Suprapubic skin (tissue), 4 donors: ENCODE data around the gene PPM1M. TPM values are rescaled to one million over a fixed set of nuclear protein-coding genes. Genes with fewer than 3 reads are reported as not detected.

Experiments used
- DNase-seq, 2 donors: peaks; one replicate each; pipeline ENCODE4 v3.0.0-alpha.2; 2019; ENCODE audit warnings: low spot score in 2 of 2
- H3K27ac ChIP-seq: fragments of 200-600 bp; sonication (generic); one replicate; pipeline ENCODE4 v1.5.1; 2019
- H3K27me3 ChIP-seq: fragments of 200-600 bp; sonication (generic); one replicate; pipeline ENCODE4 v1.5.1; 2019
- H3K36me3 ChIP-seq: fragments of 200-600 bp; sonication (generic); one replicate; pipeline ENCODE4 v1.5.1; 2019
- H3K4me1 ChIP-seq: fragments of 200-600 bp; sonication (generic); one replicate; pipeline ENCODE4 v1.5.1; 2019
- H3K4me3 ChIP-seq: fragments of 200-600 bp; sonication (generic); one replicate; pipeline ENCODE4 v1.5.1; 2019; ENCODE audit warnings: mild to moderate bottlenecking
- H3K9me3 ChIP-seq: fragments of 200-600 bp; sonication (generic); one replicate; pipeline ENCODE4 v1.5.1; 2019
- CTCF ChIP-seq, 2 donors: fragments of 200-600 bp in 1 of 2; fragments of 450-650 bp in 1 of 2; sonication (generic) in 1 of 2; IDR thresholded peaks; one replicate each; pipeline ENCODE4 v1.5.1; 2016 to 2019; ENCODE audit warnings: antibody characterized with exemption in 2 of 2, mild to moderate bottlenecking in 1 of 2, moderate library complexity in 1 of 2
- EP300 ChIP-seq: sonication (generic); formaldehyde crosslinking; IDR thresholded peaks from one replicate; pipeline ENCODE4 v1.6.1; 2017; ENCODE audit warnings: antibody characterized with exemption
- POLR2A ChIP-seq, 2 donors: fragments of 450-650 bp; IDR thresholded peaks; one replicate each; pipeline ENCODE4 v1.6.1; 2017; ENCODE audit warnings: antibody characterized with exemption in 2 of 2, mild to moderate bottlenecking in 2 of 2, moderate library complexity in 2 of 2
- POLR2AphosphoS5 ChIP-seq, 3 donors: sonication (generic); formaldehyde crosslinking; IDR thresholded peaks; one replicate each; pipeline ENCODE4 v1.6.1; 2017; ENCODE audit warnings: antibody characterized with exemption in 3 of 3
- WGBS: methylation state at CpG from one replicate; pipeline ENCODE4 v1.1.5; 2018; 5-methylcytosine and 5-hydroxymethylcytosine counted together
- total RNA-seq, 4 donors: library from RNA; depleted of rRNA; stranded (reverse); fragments of >200 nt; gene quantifications; one replicate each; pipeline ENCODE4 v1.1.0, GENCODE V29; 2016

Gene PPM1M
- total RNA-seq, 4 donors from 2014 or later = 10.0 to 17.5 (median 11.3) TPM

GRCh38 chr3:52233968-52234367 lies 11.6 kb upstream of the PPM1M start:
- H3K27ac ChIP-seq = no peak overlapping the region
- H3K9me3 ChIP-seq = no peaks in the 10 kb centered on the region
- H3K36me3 ChIP-seq = peaks cover 52% of the 10 kb centered on the region
- no peaks in the 10 kb centered on the region for H3K27me3 ChIP-seq
- peaks cover 37% of the 10 kb centered on the region for H3K4me1 ChIP-seq
- no peak overlapping the region for H3K4me3 ChIP-seq
- TF ChIP-seq POLR2AphosphoS5 (IDR thresholded peaks at IDR 0.05) (no peak), CTCF (IDR thresholded peaks at IDR 0.05) (no peak), EP300 (no peak), POLR2A (IDR thresholded peaks at IDR 0.05) (no peak)
- 63% methylated on average over 3 of the region's 3 CpGs for WGBS
- no peak for DNase-seq

- H3K4me3 ChIP-seq = no peak overlapping the region
- DNase-seq = no peak
- TF ChIP-seq POLR2AphosphoS5 (IDR thresholded peaks at IDR 0.05) = no peak
- no peak for TF ChIP-seq CTCF (IDR thresholded peaks at IDR 0.05)
- TF ChIP-seq EP300 = no peak
- no peak for TF ChIP-seq POLR2A (IDR thresholded peaks at IDR 0.05)
- H3K4me1 ChIP-seq = peaks cover 43% of the 10 kb centered on the region
- H3K9me3 ChIP-seq = no peaks in the 10 kb centered on the region
- 91% methylated on average over 12 of the region's 15 CpGs for WGBS
- no peak overlapping the region for H3K27ac ChIP-seq
- peaks cover 43% of the 10 kb centered on the region for H3K36me3 ChIP-seq
- no peaks in the 10 kb centered on the region for H3K27me3 ChIP-seq
Measured at GRCh38 chr3:52234516-52235447, 10.8 kb upstream of the PPM1M start.

GRCh38 chr3:52236424-52236886 lies 9.1 kb upstream of the PPM1M start:
- no peaks in the 10 kb centered on the region for H3K9me3 ChIP-seq
- H3K27ac ChIP-seq = no peak overlapping the region
- H3K4me3 ChIP-seq = no peak overlapping the region
- DNase-seq = no peak
- peaks cover 27% of the 10 kb centered on the region for H3K36me3 ChIP-seq
- no peaks in the 10 kb centered on the region for H3K27me3 ChIP-seq
- TF ChIP-seq CTCF (IDR thresholded peaks at IDR 0.05) (no peak), POLR2A (IDR thresholded peaks at IDR 0.05) (no peak), POLR2AphosphoS5 (IDR thresholded peaks at IDR 0.05) (no peak), EP300 (no peak)
- WGBS = 74% methylated on average over 3 of the region's 5 CpGs
- peaks cover 56% of the 10 kb centered on the region for H3K4me1 ChIP-seq

GRCh38 chr3:52237006-52237656 lies 8.4 kb upstream of the PPM1M start:
- Histone ChIP-seq H3K9me3 (no peaks in the 10 kb centered on the region), H3K27ac (peak overlapping the region; percentile 89), H3K4me3 (peak overlapping the region; percentile 78), H3K36me3 (peaks cover 21% of the 10 kb centered on the region), H3K27me3 (no peaks in the 10 kb centered on the region), H3K4me1 (peaks cover 56% of the 10 kb centered on the region)
- WGBS = 80% methylated on average over 5 of the region's 6 CpGs
- peak in 1 of 2 donors; percentile 66 for DNase-seq
- no peak for TF ChIP-seq POLR2AphosphoS5 (IDR thresholded peaks at IDR 0.05)
- no peak for TF ChIP-seq POLR2A (IDR thresholded peaks at IDR 0.05)
- no peak for TF ChIP-seq CTCF (IDR thresholded peaks at IDR 0.05)
- no peak for TF ChIP-seq EP300

GRCh38 chr3:52237657-52238172 lies 7.8 kb upstream of the PPM1M start:
- H3K4me1 ChIP-seq = peaks cover 56% of the 10 kb centered on the region
- WGBS = 6% methylated on average over 7 of the region's 8 CpGs
- peak; percentile 92 to 94 for DNase-seq

More at GRCh38 chr3:52237657-52238172, 7.8 kb upstream of the PPM1M start:
- H3K36me3 ChIP-seq = peaks cover 15% of the 10 kb centered on the region
- H3K9me3 ChIP-seq = no peaks in the 10 kb centered on the region
- H3K27ac ChIP-seq = peak overlapping the region; percentile 89
- H3K4me3 ChIP-seq = peak overlapping the region; percentile 78
- H3K27me3 ChIP-seq = no peaks in the 10 kb centered on the region
- TF ChIP-seq CTCF (IDR thresholded peaks at IDR 0.05) (no peak), EP300 (no peak), POLR2AphosphoS5 (IDR thresholded peaks at IDR 0.05) (no peak), POLR2A (IDR thresholded peaks at IDR 0.05) (no peak)
